ENCODE data around the gene SPRYD3.

- no peak for TF ChIP-seq GATA3 (IDR thresholded peaks at IDR 0.05; ENCODE audit: low read depth, low read length)
- TF ChIP-seq GATA2 (IDR thresholded peaks at IDR 0.05; ENCODE audit: low read depth, low read length): no peak
Observed at GRCh38 chr12:53113951-53114350, 34.8 kb upstream of the SPRYD3 start.
